HepG2 (cell line): ENCODE measurements around the gene LANCL2. TPM values are rescaled to one million over a fixed set of nuclear protein-coding genes. Genes with fewer than 3 reads are reported as not detected.

ENCODE experiments used
- NFIC ChIP-seq: IDR thresholded peaks from 2 replicates; pipeline ENCODE4 v1.6.1; 2012; ENCODE audit warnings: mild to moderate bottlenecking, low read length, inconsistent platforms
- PAXIP1 ChIP-seq: sonication (generic); formaldehyde crosslinking; conservative IDR thresholded peaks from 2 replicates; pipeline ENCODE4 v1.4.0; 2020; ENCODE audit warnings: mild to moderate bottlenecking, missing genetic modification reagents, moderate library complexity
- RELA ChIP-seq: sonication (generic); formaldehyde crosslinking; IDR thresholded peaks from 2 replicates; pipeline ENCODE4 v1.4.0; 2020; ENCODE audit warnings: missing genetic modification reagents
- SOX6 ChIP-seq, 2 experiments: fragments of 450-650 bp in 1 of 2; sonication (generic) in 1 of 2; formaldehyde crosslinking in 1 of 2; IDR thresholded peaks; 2 replicates each; pipeline versions ENCODE4 v1.4.0 to v1.6.1; 2017 to 2020; ENCODE audit warnings: antibody characterized with exemption in 1 of 2, mild to moderate bottlenecking in 1 of 2, missing genetic modification reagents in 1 of 2
- ZNF230 ChIP-seq: sonication (generic); formaldehyde crosslinking; IDR thresholded peaks from 2 replicates; pipeline ENCODE4 v1.4.0; 2020; ENCODE audit warnings: mild to moderate bottlenecking, missing genetic modification reagents
- ZNF296 ChIP-seq: sonication (generic); formaldehyde crosslinking; conservative IDR thresholded peaks from 2 replicates; pipeline ENCODE4 v1.5.0; 2020; ENCODE audit warnings: mild to moderate bottlenecking, missing genetic modification reagents
- ZNF503 ChIP-seq: sonication (generic); formaldehyde crosslinking; IDR thresholded peaks from 2 replicates; pipeline ENCODE4 v1.4.0; 2020; ENCODE audit warnings: missing genetic modification reagents
- polyA plus RNA-seq, 8 experiments: library from polyadenylated mRNA; depleted of rRNA in 3 of 8; stranded (reverse) in 7 of 8; unstranded in 1 of 8; fragments of >200 nt; fragmentation: Illumina TruSeq in 4 of 8; extraction: Trizol in 4 of 8; gene quantifications; 2 replicates each; pipeline versions ENCODE4 v1.2.1 to v1.2.3, GENCODE V29; 2011 to 2016; ENCODE audit warnings: low read depth in 4 of 8, missing spikeins in 1 of 8, mixed read lengths in 1 of 8; ENCODE audit not compliant: insufficient read depth in 1 of 8
- total RNA-seq, 5 experiments: library from RNA; depleted of rRNA; stranded (reverse); fragments of >200 nt; fragmentation: Illumina TruSeq; extraction: Trizol; gene quantifications; 2 replicates each; pipeline ENCODE4 v1.2.3, GENCODE V29; 2016; ENCODE audit warnings: low read depth in 1 of 5

The LANCL2 gene
- total and polyA plus RNA-seq, 2 of the 13 experiments (the other 11 are each of a cell fraction or from before 2014, with no cell fraction given) = 10.0 to 13.8 TPM

- TF ChIP-seq PAXIP1 (CRISPR knock-in tag) (no peak), ZNF503 (CRISPR knock-in tag) (no peak), ZNF230 (no peak), SOX6 (IDR thresholded peaks at IDR 0.05) (no peak), SOX6 (CRISPR knock-in tag; IDR thresholded peaks at IDR 0.05) (no peak), ZNF296 (CRISPR knock-in tag) (no peak), RELA (no peak), NFIC (no peak)
These were observed 21.9 kb upstream of the LANCL2 start (continued) for GRCh38 chr7:55343002-55343781.
